PFSK-1 (cell line): Measurements from ENCODE around the gene TMEM117.

Experiments used
- POLR2AphosphoS5 ChIP-seq: IDR thresholded peaks from 2 replicates; pipeline ENCODE4 v1.6.1; 2012; ENCODE audit warnings: low read depth, mild to moderate bottlenecking, control low read depth, low read length, moderate library complexity
- SIN3A ChIP-seq: IDR thresholded peaks from 2 replicates; pipeline ENCODE4 v1.6.1; 2012; ENCODE audit warnings: mild to moderate bottlenecking, low read length, moderate library complexity, borderline replicate concordance; ENCODE audit not compliant: insufficient read depth
- TAF1 ChIP-seq: IDR thresholded peaks from 2 replicates; pipeline ENCODE4 v1.6.1; 2012; ENCODE audit warnings: low read length, control low read depth, borderline replicate concordance; ENCODE audit not compliant: insufficient read depth
- TF ChIP-seq, protein P1 (sequence below), 2 experiments: IDR thresholded peaks; 2 replicates each; pipeline versions ENCODE4 v1.6.1 to v1.8.0; 2011 to 2012; ENCODE audit warnings: low read depth in 2 of 2, low read length in 2 of 2, control low read depth in 1 of 2, inconsistent platforms in 1 of 2, mild to moderate bottlenecking in 1 of 2, moderate library complexity in 1 of 2; ENCODE audit not compliant: insufficient read depth in 1 of 2

- no peak for TF ChIP-seq TAF1
- TF ChIP-seq, protein P1, sequence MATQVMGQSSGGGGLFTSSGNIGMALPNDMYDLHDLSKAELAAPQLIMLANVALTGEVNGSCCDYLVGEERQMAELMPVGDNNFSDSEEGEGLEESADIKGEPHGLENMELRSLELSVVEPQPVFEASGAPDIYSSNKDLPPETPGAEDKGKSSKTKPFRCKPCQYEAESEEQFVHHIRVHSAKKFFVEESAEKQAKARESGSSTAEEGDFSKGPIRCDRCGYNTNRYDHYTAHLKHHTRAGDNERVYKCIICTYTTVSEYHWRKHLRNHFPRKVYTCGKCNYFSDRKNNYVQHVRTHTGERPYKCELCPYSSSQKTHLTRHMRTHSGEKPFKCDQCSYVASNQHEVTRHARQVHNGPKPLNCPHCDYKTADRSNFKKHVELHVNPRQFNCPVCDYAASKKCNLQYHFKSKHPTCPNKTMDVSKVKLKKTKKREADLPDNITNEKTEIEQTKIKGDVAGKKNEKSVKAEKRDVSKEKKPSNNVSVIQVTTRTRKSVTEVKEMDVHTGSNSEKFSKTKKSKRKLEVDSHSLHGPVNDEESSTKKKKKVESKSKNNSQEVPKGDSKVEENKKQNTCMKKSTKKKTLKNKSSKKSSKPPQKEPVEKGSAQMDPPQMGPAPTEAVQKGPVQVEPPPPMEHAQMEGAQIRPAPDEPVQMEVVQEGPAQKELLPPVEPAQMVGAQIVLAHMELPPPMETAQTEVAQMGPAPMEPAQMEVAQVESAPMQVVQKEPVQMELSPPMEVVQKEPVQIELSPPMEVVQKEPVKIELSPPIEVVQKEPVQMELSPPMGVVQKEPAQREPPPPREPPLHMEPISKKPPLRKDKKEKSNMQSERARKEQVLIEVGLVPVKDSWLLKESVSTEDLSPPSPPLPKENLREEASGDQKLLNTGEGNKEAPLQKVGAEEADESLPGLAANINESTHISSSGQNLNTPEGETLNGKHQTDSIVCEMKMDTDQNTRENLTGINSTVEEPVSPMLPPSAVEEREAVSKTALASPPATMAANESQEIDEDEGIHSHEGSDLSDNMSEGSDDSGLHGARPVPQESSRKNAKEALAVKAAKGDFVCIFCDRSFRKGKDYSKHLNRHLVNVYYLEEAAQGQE (IDR thresholded peaks at IDR 0.05; ENCODE audit: insufficient read depth in 1 of 2, low read depth in 2 of 2, low read length in 2 of 2) = no peak
- no peak for TF ChIP-seq SIN3A
- TF ChIP-seq POLR2AphosphoS5 = no peak
Measured at GRCh38 chr12:43863770-43864366, 28.0 kb downstream of the TMEM117 start.
